HepG2 (cell line): ENCODE measurements around the gene KRTAP12-4. TPM values are rescaled to one million over a fixed set of nuclear protein-coding genes. Genes with fewer than 3 reads are reported as not detected.

Experiments used
- ATAC-seq: fragments of 200-7000 bp; cut with Tn5 transposase; 3 replicates; pipeline ENCODE4 v1.9.1; 2020; ENCODE audit warnings: mild to moderate bottlenecking, moderate library complexity
- BruUV-seq: library from RNA; stranded (reverse); fragments of 400-500 nt; replicated peaks from 2 replicates; lab custom pipeline; 2021; lab: Mats Ljungman, UMichigan
- CTCF ChIA-PET: fragments of 300-600 bp; formaldehyde crosslinking; extraction: SDS; loops from one replicate; lab custom pipeline; 2021; ENCODE audit warnings: low total read pairs, inconsistent platforms, low intra/inter-chr PET ratio; lab: Yijun Ruan, JAX
- POLR2A ChIA-PET: fragments of 350-600 bp; sonication (Branson Sonifier 250); formaldehyde crosslinking; loops from one replicate; lab custom pipeline; 2020; ENCODE audit warnings: antibody characterized with exemption, inconsistent platforms; lab: Yijun Ruan, JAX
- DNase-seq: peaks from one replicate; pipeline ENCODE4 v3.0.0-alpha.2; 2015; ENCODE audit warnings: low spot score
- FAIRE-seq: peaks from 3 replicates; lab custom pipeline; 2011; peaks lifted over from hg19 to GRCh38; lab: Jason Lieb, UNC
- H2AFZ ChIP-seq: one replicate; pipeline ENCODE4 v1.6.1; 2011; ENCODE audit warnings: low read length, inconsistent platforms
- H3K27ac ChIP-seq: fragments of 300-600 bp; 3 replicates; pipeline ENCODE4 v1.8.0; 2011; ENCODE audit warnings: mixed run types, mild to moderate bottlenecking, mixed read lengths, low read length, inconsistent platforms; ENCODE audit not compliant: insufficient read depth; ENCODE audit errors: extremely low read length
- H3K27me3 ChIP-seq, 2 experiments: fragments of 200-600 bp in 1 of 2; 2 replicates in 1 of 2; 3 replicates in 1 of 2; pipeline versions ENCODE4 v1.6.0 to v1.8.0; 2011; ENCODE audit warnings: low read length in 2 of 2, mild to moderate bottlenecking in 2 of 2, moderate library complexity in 2 of 2, inconsistent platforms in 1 of 2; ENCODE audit not compliant: insufficient read depth in 2 of 2, control insufficient read depth in 1 of 2
- H3K36me3 ChIP-seq, 2 experiments: fragments of 200-600 bp in 1 of 2; replicated peaks in 1 of 2; 2 replicates in 1 of 2; 3 replicates in 1 of 2; pipeline versions ENCODE4 v1.5.1 to v1.8.0; 2011; ENCODE audit warnings: low read length in 2 of 2, inconsistent platforms in 1 of 2; ENCODE audit not compliant: insufficient read depth in 2 of 2, control insufficient read depth in 1 of 2
- H3K4me1 ChIP-seq: 2 replicates; pipeline ENCODE4 v1.5.1; 2012; ENCODE audit warnings: low read length, inconsistent platforms; ENCODE audit not compliant: insufficient read depth
- H3K4me2 ChIP-seq: 2 replicates; pipeline ENCODE4 v1.6.0; 2011; ENCODE audit warnings: low read depth, low read length, inconsistent platforms
- H3K4me3 ChIP-seq, 3 experiments: fragments of 200-600 bp in 1 of 3; sonication (generic), shearing (Covaris generic) in 1 of 3; replicated peaks in 1 of 3; 2 replicates each; pipeline ENCODE4 v1.5.1; 2011 to 2016; ENCODE audit warnings: low read length in 3 of 3, inconsistent platforms in 2 of 3, low read depth in 2 of 3, mild to moderate bottlenecking in 2 of 3, control low read depth in 1 of 3, mixed read lengths in 1 of 3; ENCODE audit not compliant: insufficient read depth in 1 of 3
- H3K79me2 ChIP-seq: one replicate; pipeline ENCODE4 v1.6.1; 2011; ENCODE audit warnings: low read length, inconsistent platforms; ENCODE audit not compliant: insufficient read depth
- H3K9ac ChIP-seq: 2 replicates; pipeline ENCODE4 v1.6.0; 2011; ENCODE audit warnings: mild to moderate bottlenecking, low read depth, low read length, inconsistent platforms; ENCODE audit not compliant: insufficient read depth
- H3K9me3 ChIP-seq: 2 replicates; pipeline ENCODE4 v1.5.1; 2012; ENCODE audit warnings: mild to moderate bottlenecking, low read length
- H4K20me1 ChIP-seq: 2 replicates; pipeline ENCODE4 v1.6.0; 2011; ENCODE audit warnings: inconsistent platforms, mild to moderate bottlenecking, low read length, moderate library complexity; ENCODE audit not compliant: insufficient read depth
- FLYWCH1 ChIP-seq: sonication (generic); formaldehyde crosslinking; IDR thresholded peaks from 2 replicates; pipeline ENCODE4 v1.8.1; 2023; ENCODE audit warnings: mild to moderate bottlenecking, missing genetic modification reagents
- HNRNPUL1 ChIP-seq: fragments of 200-400 bp; formaldehyde crosslinking; IDR thresholded peaks from 2 replicates; pipeline ENCODE4 v1.6.1; 2017; ENCODE audit warnings: low read depth, mild to moderate bottlenecking, low read length, moderate library complexity
- NKX3-1 ChIP-seq: sonication (generic); formaldehyde crosslinking; IDR thresholded peaks from 2 replicates; pipeline ENCODE4 v1.5.0; 2020; ENCODE audit warnings: missing genetic modification reagents
- ZNF530 ChIP-seq: sonication (generic); formaldehyde crosslinking; IDR thresholded peaks from 2 replicates; pipeline ENCODE4 v1.5.0; 2020; ENCODE audit warnings: low read depth, mild to moderate bottlenecking, missing genetic modification reagents
- ZNF761 ChIP-seq: sonication (generic); formaldehyde crosslinking; conservative IDR thresholded peaks from 2 replicates; pipeline ENCODE4 v1.4.0; 2020; ENCODE audit warnings: mild to moderate bottlenecking, missing genetic modification reagents
- WGBS: methylation state at CpG from one replicate; pipeline ENCODE4 v1.1.6; 2017; ENCODE audit warnings: low lambda C conversion rate; 5-methylcytosine and 5-hydroxymethylcytosine counted together
- in situ Hi-C: cut with HindIII; loops from 2 replicates; pipeline ENCODE4 v1.10.0; 2017; ENCODE audit warnings: low pct_unique_long_range_greater_than_20kb; ENCODE audit not compliant: extremely low pct_ligation_motif_present
- intact Hi-C: fragments of 100-400 bp; cut with micrococcal nuclease; formaldehyde crosslinking; loops from one replicate; pipeline ENCODE4 v1.10.0; 2022; ENCODE audit not compliant: unreplicated experiment
- polyA plus RNA-seq, 8 experiments: library from polyadenylated mRNA; depleted of rRNA in 3 of 8; stranded (reverse) in 7 of 8; unstranded in 1 of 8; fragments of >200 nt; fragmentation: Illumina TruSeq in 4 of 8; extraction: Trizol in 4 of 8; gene quantifications; 2 replicates each; pipeline versions ENCODE4 v1.2.1 to v1.2.3, GENCODE V29; 2011 to 2016; ENCODE audit warnings: low read depth in 4 of 8, missing spikeins in 1 of 8, mixed read lengths in 1 of 8; ENCODE audit not compliant: insufficient read depth in 1 of 8
- total RNA-seq, 5 experiments: library from RNA; depleted of rRNA; stranded (reverse); fragments of >200 nt; fragmentation: Illumina TruSeq; extraction: Trizol; gene quantifications; 2 replicates each; pipeline ENCODE4 v1.2.3, GENCODE V29; 2016; ENCODE audit warnings: low read depth in 1 of 5
- TF ChIP-seq, protein P1 (sequence below), 2 experiments: sonication (generic) in 1 of 2; formaldehyde crosslinking in 1 of 2; IDR thresholded peaks; 2 replicates each; pipeline versions ENCODE4 v1.6.1 to v1.9.0; 2014 to 2022; ENCODE audit warnings: antibody characterized with exemption in 1 of 2, borderline replicate concordance in 1 of 2, inconsistent platforms in 1 of 2, low read depth in 1 of 2, missing genetic modification reagents in 1 of 2

KRTAP12-4 gene
- total and polyA plus RNA-seq, 2 of the 13 experiments (the other 11 are each of a cell fraction or from before 2014, with no cell fraction given) = not detected

- ATAC-seq (no peak), DNase-seq (no peak), FAIRE-seq (no peak)
- H3K4me3 ChIP-seq = no peak overlapping the region
- ChIA-PET CTCF (no interaction called here), POLR2A (no interaction called here)
- intact Hi-C loops = no loop called here
- no peak overlapping the region for H3K4me2 ChIP-seq
- no peaks in the 10 kb centered on the region for H4K20me1 ChIP-seq
- 69% methylated on average over 21 of the region's 25 CpGs for WGBS
- no peak overlapping the region for H2AFZ ChIP-seq
- no TSS peak for BruUV-seq
- TF ChIP-seq ZNF530 (CRISPR knock-in tag) (no peak), FLYWCH1 (CRISPR knock-in tag) (no peak), ZNF761 (CRISPR knock-in tag) (no peak), HNRNPUL1 (no peak), NKX3-1 (no peak)
- TF ChIP-seq, protein P1, sequence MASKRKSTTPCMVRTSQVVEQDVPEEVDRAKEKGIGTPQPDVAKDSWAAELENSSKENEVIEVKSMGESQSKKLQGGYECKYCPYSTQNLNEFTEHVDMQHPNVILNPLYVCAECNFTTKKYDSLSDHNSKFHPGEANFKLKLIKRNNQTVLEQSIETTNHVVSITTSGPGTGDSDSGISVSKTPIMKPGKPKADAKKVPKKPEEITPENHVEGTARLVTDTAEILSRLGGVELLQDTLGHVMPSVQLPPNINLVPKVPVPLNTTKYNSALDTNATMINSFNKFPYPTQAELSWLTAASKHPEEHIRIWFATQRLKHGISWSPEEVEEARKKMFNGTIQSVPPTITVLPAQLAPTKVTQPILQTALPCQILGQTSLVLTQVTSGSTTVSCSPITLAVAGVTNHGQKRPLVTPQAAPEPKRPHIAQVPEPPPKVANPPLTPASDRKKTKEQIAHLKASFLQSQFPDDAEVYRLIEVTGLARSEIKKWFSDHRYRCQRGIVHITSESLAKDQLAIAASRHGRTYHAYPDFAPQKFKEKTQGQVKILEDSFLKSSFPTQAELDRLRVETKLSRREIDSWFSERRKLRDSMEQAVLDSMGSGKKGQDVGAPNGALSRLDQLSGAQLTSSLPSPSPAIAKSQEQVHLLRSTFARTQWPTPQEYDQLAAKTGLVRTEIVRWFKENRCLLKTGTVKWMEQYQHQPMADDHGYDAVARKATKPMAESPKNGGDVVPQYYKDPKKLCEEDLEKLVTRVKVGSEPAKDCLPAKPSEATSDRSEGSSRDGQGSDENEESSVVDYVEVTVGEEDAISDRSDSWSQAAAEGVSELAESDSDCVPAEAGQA (IDR thresholded peaks at IDR 0.05; ENCODE audit: low read depth) = no peak
- TF ChIP-seq, protein P1 (CRISPR knock-in tag; IDR thresholded peaks at IDR 0.05; ENCODE audit: borderline replicate concordance) = no peak
- H3K27ac ChIP-seq = no peak overlapping the region
- peaks cover 1 to 32% of the 10 kb centered on the region in 2 experiments; a peak in 4 of 5 replicates for H3K27me3 ChIP-seq
- in situ Hi-C loops = no loop called here
- H3K36me3 ChIP-seq = no peaks in the 10 kb centered on the region
- no peaks in the 10 kb centered on the region for H3K79me2 ChIP-seq
- H3K9ac ChIP-seq = no peak overlapping the region
- no peaks in the 10 kb centered on the region for H3K9me3 ChIP-seq
- no peaks in the 10 kb centered on the region for H3K4me1 ChIP-seq
Measured at GRCh38 chr21:44686843-44687561, 32.5 kb upstream of the KRTAP12-4 start.
